ENCODE data around the gene TIMM29. TPM values are rescaled to one million over a fixed set of nuclear protein-coding genes. Genes with fewer than 3 reads are reported as not detected.

Gene TIMM29
- total RNA-seq, 2 donors from 2014 or later, result 26.5 to 34.6 TPM

DNA sequence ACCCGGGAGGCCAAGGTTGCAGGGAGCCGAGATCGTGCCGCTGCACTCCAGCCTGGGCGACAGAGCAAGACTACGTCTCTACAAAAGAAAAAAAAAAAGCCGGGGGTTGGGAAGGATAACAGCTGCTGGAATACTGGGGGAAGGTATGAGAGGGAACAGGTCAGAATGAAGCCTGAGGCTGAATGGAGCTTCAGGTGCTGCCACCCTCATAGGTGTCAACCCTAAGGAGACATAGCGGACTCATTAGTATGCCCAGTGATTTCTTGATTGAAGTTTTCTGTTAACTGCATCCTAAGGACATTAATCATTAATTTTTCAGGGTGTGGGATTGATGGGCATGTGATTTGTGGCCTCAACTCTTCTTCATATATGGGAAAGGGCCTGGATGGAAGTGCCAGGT is 38.2 kb downstream of the TIMM29 start:
- Histone ChIP-seq H3K27me3 (no peaks in the 10 kb centered on the region), H3K4me1 (peaks cover 22% of the 10 kb centered on the region), H3K9me3 (no peaks in the 10 kb centered on the region), H3K36me3 (replicated peaks in 1 of 2; ENCODE audit: insufficient read depth in 1 of 2, low read depth in 2 of 2) (no peaks in the 10 kb centered on the region), H3K27ac (no peak overlapping the region), H3K4me3 (no peak overlapping the region)
- WGBS, 2 donors, result 31 to 33% methylated on average over 8 of the region's 8 CpGs
- intact Hi-C loops (cut with DNase I), result no loop called here
- DNase-seq (no peak), ATAC-seq (peak; percentile 26)
- TF ChIP-seq, protein P1, sequence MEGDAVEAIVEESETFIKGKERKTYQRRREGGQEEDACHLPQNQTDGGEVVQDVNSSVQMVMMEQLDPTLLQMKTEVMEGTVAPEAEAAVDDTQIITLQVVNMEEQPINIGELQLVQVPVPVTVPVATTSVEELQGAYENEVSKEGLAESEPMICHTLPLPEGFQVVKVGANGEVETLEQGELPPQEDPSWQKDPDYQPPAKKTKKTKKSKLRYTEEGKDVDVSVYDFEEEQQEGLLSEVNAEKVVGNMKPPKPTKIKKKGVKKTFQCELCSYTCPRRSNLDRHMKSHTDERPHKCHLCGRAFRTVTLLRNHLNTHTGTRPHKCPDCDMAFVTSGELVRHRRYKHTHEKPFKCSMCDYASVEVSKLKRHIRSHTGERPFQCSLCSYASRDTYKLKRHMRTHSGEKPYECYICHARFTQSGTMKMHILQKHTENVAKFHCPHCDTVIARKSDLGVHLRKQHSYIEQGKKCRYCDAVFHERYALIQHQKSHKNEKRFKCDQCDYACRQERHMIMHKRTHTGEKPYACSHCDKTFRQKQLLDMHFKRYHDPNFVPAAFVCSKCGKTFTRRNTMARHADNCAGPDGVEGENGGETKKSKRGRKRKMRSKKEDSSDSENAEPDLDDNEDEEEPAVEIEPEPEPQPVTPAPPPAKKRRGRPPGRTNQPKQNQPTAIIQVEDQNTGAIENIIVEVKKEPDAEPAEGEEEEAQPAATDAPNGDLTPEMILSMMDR (IDR thresholded peaks at IDR 0.05), result no peak
- no peak for TF ChIP-seq POLR2A (IDR thresholded peaks at IDR 0.05)

DNA sequence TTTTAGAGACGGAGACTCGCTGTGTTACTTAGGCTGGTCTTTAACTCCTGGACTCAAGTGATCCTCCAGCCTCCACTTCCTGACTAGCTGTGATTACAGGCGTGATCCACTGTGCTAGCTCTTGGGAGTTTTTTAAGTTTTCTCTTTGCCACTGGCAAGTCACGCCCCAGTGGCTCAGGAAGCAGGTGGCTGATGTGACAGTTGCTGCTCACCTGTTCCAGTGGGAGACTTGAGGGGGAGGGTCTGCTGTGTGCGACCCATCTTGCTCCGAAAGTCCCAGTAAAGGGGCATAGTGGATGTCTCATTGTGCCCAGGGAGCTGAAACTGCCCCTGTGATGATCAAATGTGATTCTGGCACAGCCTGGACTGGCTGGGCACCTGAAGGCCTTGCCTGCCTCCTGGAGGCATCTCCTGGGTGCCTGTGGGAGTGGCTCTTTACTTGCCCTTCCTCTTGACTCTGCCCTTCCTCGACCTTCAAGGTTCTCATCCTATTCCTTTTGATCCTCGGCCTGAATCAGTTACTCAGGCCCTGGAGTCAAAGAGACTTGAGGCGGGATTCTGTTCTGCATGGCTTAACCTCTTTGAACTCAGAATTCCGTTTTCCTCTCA is 40.0 kb downstream of the TIMM29 start:
- no peak for TF ChIP-seq POLR2A (IDR thresholded peaks at IDR 0.05)
- TF ChIP-seq, protein P1 (IDR thresholded peaks at IDR 0.05), result peak in 1 of 7 experiments; percentile 9
- peaks cover 8% of the 10 kb centered on the region for H3K4me1 ChIP-seq
- H3K27me3 ChIP-seq, result no peaks in the 10 kb centered on the region
- DNase-seq (no peak), ATAC-seq (no peak)
- H3K36me3 ChIP-seq (replicated peaks in 1 of 2; ENCODE audit: insufficient read depth in 1 of 2, low read depth in 2 of 2), result no peaks in the 10 kb centered on the region
- H3K27ac ChIP-seq, result no peak overlapping the region
- 72 to 78% methylated on average over 8 to 10 of the region's 10 CpGs for WGBS, 2 donors
- intact Hi-C loops (cut with DNase I), result no loop called here
- H3K9me3 ChIP-seq, result no peaks in the 10 kb centered on the region
- H3K4me3 ChIP-seq, result no peak overlapping the region

DNA sequence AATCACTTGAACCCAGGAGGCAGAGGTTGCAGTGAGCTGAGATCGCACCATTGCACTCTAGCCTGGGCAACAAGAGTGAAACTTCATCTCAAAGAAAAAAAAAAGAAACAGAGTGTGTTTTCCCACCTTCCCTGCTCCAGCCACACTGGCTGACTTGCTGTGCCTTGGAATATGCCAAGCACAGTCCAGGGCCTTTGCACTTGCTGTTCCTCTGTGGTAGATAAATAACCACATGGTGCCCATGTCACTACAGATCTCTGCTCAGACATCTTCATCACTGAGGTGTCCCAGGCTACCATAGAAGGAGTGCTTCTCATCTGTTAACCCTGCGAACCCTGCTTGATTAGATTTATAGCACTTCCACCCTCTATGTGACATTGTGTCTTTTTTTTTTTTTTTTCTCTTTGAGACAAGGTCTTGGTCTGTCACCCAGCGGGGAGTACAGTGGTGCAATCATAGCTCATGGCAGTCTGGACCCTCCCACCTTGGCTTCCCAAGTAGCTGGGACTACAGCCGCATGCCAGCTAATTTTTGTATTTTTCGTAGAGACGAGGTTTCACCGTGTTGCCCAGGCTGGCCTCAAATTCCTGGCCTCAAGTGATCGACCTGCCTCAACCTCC is 42.6 kb downstream of the TIMM29 start:
- Histone ChIP-seq H3K4me1 (peaks cover 18% of the 10 kb centered on the region), H3K4me3 (no peak overlapping the region), H3K9me3 (no peaks in the 10 kb centered on the region), H3K27me3 (no peaks in the 10 kb centered on the region), H3K36me3 (replicated peaks in 1 of 2; ENCODE audit: insufficient read depth in 1 of 2, low read depth in 2 of 2) (no peaks in the 10 kb centered on the region), H3K27ac (no peak overlapping the region)
- intact Hi-C loops (cut with DNase I), result no loop called here
- TF ChIP-seq, protein P1 (IDR thresholded peaks at IDR 0.05), result no peak
- no peak for TF ChIP-seq POLR2A (IDR thresholded peaks at IDR 0.05)
- ATAC-seq, result no peak
- DNase-seq, result no peak
- 86 to 94% methylated on average over 8 of the region's 8 CpGs for WGBS, 2 donors

DNA sequence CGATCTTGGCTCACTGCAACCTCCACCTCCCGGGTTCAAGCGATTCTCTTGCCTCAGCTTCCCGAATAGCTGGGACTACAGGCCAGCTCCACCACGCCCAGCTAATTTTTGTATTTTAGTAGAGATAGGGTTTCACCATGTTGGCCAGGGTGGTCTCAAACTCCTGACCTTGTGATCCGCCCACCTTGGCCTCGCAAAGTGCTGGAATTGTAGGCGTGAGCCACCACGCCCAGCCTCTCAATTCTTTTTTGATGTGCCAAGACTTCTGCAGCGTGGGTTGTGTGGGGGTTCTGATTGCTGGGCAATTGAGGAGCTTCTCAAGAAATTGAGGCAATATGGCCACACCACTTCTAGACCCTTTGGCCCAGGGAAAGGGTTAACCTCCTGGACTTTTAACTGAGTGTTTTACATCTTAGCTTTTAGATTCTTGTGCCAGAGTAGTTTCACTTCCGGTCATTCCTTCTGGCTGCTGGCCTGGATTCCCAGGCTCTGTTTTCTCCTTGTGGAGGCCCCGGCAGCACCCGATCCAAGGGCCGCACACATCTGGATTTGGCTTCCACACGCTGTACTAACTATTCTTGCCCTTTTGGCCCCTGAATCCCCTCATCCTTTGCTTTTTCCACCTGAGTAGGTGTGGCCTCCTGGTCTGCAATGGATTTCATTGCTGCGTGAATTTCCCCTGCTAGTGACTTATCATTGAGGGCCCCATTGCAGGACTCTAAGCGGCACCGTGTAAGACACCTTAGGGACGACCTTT is 46.9 kb downstream of the TIMM29 start:
- Histone ChIP-seq H3K4me1 (peaks cover 26% of the 10 kb centered on the region), H3K4me3 (no peak overlapping the region), H3K36me3 (replicated peaks in 1 of 2; ENCODE audit: insufficient read depth in 1 of 2, low read depth in 2 of 2) (no peaks in the 10 kb centered on the region), H3K9me3 (no peaks in the 10 kb centered on the region), H3K27ac (peak overlapping the region in 2 of 4 donors; percentile 26 to 48), H3K27me3 (no peaks in the 10 kb centered on the region)
- WGBS, 2 donors, result 70 to 74% methylated on average over 19 of the region's 19 CpGs
- DNase-seq (peak in 3 of 4 donors; percentile 30 to 44 (median 36)), ATAC-seq (peak; percentile 47)
- intact Hi-C loops (cut with DNase I), result no loop called here
- TF ChIP-seq POLR2A (IDR thresholded peaks at IDR 0.05), result no peak
- TF ChIP-seq, protein P1 (IDR thresholded peaks at IDR 0.05), result no peak
